GM21619 (cell line): ENCODE results near the gene CGAS.
A peak's percentile ranks its signal among the peaks of the same experiment; 100 is the strongest.
"Not testable (repeated sequence)": the region's sequence is repeated elsewhere in the genome, so short reads cannot be mapped to it uniquely, and the experiment has no call there.

ENCODE experiments used
- ATAC-seq: cut with Tn5 transposase; IDR thresholded peaks from one replicate; pipeline ENCODE4 v1.9.1; 2021; ENCODE audit not compliant: unreplicated experiment

Gene CGAS

GRCh38 chr6:73400656-73401055, 51.4 kb downstream of the CGAS start:
- no peak for ATAC-seq

- ATAC-seq, result no peak
These were observed 56.2 kb downstream of the CGAS start for GRCh38 chr6:73395875-73396274.

GRCh38 chr6:73394577-73395354, 57.3 kb downstream of the CGAS start, which contains the start of gene DDX43:
TSS of gene DDX43 (plus strand) at chr6:73394828. CDS start at chr6:73394906, 78 bp downstream.
- ATAC-seq, result no peak

DNA sequence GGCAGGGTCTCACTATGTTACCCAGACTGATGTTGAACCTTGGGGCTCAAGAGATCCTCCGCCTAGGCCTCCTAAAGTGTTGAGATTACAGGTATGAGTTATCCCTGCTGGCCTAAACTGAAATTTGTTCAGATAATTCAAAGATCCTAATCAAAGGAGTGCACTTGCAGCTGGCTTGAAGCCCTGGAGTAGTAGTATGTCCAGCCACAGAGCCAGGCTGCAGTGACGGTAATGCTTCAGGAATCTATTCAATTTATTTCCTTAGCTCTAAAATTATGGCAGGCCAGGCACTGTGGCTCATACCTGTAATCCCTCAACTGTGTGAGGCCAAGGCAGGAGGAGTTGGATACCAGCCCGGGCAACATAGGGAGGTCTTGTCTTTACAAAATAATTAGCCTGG, 58.8 kb downstream of the CGAS start:
- no peak for ATAC-seq

DNA sequence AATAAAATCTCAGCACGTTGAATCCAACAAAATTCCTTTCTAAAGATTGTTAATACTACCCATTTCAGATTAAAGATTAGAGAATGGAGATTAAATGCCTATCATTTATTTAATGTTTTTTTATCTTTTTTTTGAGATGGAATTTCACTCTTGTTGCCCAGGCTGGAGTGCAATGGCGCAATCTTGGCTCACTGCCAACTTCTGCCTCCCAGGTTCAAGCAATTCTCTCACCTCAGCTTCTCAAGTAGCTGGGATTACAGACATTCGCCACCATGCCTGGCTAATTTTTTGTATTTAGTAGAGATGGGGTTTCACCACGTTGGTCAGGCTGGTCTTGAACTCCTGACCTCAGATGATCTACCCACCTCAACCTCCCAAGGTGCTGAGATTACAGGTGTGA, 59.9 kb downstream of the CGAS start:
- ATAC-seq, result not testable (repeated sequence)

DNA sequence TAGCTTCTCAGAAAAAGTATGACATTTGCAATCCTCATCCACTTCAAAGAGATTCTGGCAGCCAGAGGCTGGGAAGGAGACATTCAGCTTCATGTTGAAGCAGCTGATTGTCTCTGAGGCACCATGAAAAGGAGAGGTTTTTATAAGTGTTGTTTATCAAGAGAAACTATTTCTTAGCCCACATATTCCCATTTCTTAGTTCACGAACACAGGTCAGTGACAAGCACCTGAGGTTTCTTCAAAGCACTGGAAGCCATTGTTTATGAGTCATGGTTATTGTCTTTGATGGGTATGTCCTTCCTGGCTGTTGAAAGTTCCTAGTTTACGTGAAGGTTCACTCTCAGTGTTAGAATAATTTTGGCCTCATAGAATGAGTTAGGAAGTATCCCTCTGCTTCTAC, 60.4 kb downstream of the CGAS start:
- ATAC-seq, result no peak

- ATAC-seq, result no peak
These were observed 62.2 kb downstream of the CGAS start for GRCh38 chr6:73389854-73390253.

GRCh38 chr6:73388800-73389512, 63.1 kb downstream of the CGAS start:
- ATAC-seq, result peak; percentile 83

DNA sequence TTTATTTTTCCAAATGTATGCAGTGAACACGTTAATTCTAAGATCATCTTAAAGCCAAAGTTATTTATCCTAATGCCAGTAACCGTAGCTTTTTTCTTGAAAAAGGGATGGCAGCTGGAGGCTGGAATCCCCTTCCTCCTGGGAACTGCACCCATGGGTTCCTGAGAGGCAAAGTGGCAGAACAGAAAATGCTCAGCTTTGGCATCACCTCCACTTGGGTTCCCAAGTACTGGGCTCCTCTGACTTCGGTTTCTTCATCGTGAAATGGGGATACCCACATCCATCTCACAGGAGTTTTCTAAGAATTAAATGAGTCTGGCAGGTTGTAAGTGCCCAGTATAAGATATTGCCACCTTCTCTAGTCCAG, 63.7 kb downstream of the CGAS start:
- peak; percentile 30 for ATAC-seq

GRCh38 chr6:73382462-73383113, 69.5 kb downstream of the CGAS start:
- ATAC-seq, result no peak

GRCh38 chr6:73381531-73381930, 70.6 kb downstream of the CGAS start:
- not testable (repeated sequence) for ATAC-seq

- ATAC-seq, result no peak
These were observed 74.9 kb downstream of the CGAS start for GRCh38 chr6:73377225-73377624.

DNA sequence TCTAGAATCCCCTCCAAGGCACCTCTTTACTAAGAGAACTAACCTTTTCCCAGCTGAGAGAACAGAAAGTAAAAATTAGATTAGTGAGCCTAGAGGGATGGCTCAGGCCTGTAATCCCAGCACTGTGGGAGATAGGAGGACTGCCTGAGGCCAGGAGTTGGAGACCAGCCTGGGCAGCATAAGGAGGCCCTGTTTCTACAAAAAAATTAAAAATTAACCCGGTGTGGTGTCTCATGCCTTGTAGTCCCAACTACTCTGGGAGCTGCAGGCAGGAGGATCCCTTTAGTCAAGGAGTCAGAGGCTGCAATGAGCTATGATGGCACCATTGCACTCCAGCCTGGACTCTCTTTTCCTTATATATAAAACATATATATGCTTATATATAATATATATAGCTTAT, 76.9 kb downstream of the CGAS start:
- no peak for ATAC-seq
